Measurements from ENCODE around the gene DNAAF1.

DNA sequence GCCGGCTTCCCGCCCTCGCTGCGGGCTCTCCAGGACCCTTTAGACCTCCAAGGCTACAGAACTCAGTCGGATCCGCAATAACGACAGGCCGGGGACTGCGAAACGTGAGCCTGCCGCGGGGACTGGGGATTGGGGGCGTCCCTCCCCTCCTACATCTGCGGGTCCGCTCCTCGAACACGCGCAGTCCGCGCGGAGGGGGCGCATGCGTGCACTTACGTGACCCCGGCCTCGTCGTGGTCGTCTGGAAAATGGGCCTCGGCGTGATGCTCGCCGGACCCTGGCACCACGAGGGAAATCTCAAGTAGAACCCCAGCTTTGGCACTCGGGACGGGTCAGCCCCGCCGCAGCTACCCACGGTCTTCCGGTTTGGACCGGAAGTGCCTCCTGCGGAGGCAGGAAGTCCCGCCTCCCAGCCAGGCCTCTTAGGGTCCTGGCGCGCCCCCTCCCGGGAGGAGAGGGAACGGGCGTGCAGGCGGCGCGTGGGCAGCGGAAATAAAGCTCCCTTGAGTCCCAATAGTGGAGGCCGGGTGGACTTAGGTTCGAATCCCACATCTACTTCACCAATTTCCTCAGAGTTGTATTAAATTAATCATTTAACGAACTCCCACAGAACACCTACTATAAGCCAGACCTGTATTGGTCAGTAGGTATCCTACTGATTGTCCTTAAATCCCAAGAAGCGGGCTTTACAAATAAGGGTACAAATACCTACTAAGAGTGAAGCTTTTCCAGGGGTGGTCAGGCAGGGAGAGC is 41.8 kb downstream of the DNAAF1 start, which contains the start of gene TAF1C:
- TF ChIP-seq, protein P1, sequence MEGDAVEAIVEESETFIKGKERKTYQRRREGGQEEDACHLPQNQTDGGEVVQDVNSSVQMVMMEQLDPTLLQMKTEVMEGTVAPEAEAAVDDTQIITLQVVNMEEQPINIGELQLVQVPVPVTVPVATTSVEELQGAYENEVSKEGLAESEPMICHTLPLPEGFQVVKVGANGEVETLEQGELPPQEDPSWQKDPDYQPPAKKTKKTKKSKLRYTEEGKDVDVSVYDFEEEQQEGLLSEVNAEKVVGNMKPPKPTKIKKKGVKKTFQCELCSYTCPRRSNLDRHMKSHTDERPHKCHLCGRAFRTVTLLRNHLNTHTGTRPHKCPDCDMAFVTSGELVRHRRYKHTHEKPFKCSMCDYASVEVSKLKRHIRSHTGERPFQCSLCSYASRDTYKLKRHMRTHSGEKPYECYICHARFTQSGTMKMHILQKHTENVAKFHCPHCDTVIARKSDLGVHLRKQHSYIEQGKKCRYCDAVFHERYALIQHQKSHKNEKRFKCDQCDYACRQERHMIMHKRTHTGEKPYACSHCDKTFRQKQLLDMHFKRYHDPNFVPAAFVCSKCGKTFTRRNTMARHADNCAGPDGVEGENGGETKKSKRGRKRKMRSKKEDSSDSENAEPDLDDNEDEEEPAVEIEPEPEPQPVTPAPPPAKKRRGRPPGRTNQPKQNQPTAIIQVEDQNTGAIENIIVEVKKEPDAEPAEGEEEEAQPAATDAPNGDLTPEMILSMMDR (IDR thresholded peaks at IDR 0.05), result peak; percentile 88 to 97 (median 95)
- peak; percentile 23 to 37 for TF ChIP-seq POLR2A (IDR thresholded peaks at IDR 0.05)
